GM12878 (cell line): ENCODE measurements around the gene TM9SF4. TPM values are rescaled to one million over a fixed set of nuclear protein-coding genes. Genes with fewer than 3 reads are reported as not detected.
A peak's percentile ranks its signal among the peaks of the same experiment; 100 is the strongest.

ENCODE experiments used
- ASH2L ChIP-seq: fragments of 300-600, 200-600 bp; sonication (generic); IDR thresholded peaks from 2 replicates; pipeline ENCODE4 v1.6.1; 2017; ENCODE audit warnings: low read depth, mild to moderate bottlenecking, borderline replicate concordance
- ATF2 ChIP-seq: IDR thresholded peaks from 2 replicates; pipeline ENCODE4 v1.6.1; 2012; ENCODE audit warnings: low read length, inconsistent platforms
- BCL3 ChIP-seq: IDR thresholded peaks from 2 replicates; pipeline ENCODE4 v1.6.1; 2011; ENCODE audit warnings: borderline replicate concordance, low read depth, mild to moderate bottlenecking, moderate library complexity, low read length; ENCODE audit not compliant: insufficient read depth, poor library complexity, severe bottlenecking
- CHD2 ChIP-seq: IDR thresholded peaks from 2 replicates; pipeline ENCODE4 v1.6.1; 2011; ENCODE audit warnings: low read depth, low read length, improper control_type of control experiment, borderline replicate concordance
- CREB1 ChIP-seq: IDR thresholded peaks from 2 replicates; pipeline ENCODE4 v1.6.1; 2012; ENCODE audit warnings: low read depth, mild to moderate bottlenecking, inconsistent platforms
- EED ChIP-seq: sonication (generic); IDR thresholded peaks from 2 replicates; pipeline ENCODE4 v1.6.1; 2016; ENCODE audit warnings: antibody characterized with exemption, low read depth
- EGR1 ChIP-seq, 2 experiments: IDR thresholded peaks; 1 replicate in 1 of 2; 2 replicates in 1 of 2; pipeline ENCODE4 v1.6.1; 2011 to 2012; ENCODE audit warnings: low read depth in 2 of 2, low read length in 2 of 2, borderline replicate concordance in 1 of 2, mild to moderate bottlenecking in 1 of 2, moderate library complexity in 1 of 2
- EP300 ChIP-seq, 2 experiments: fragments of 150-350 bp in 1 of 2; IDR thresholded peaks; 2 replicates each; pipeline ENCODE4 v1.6.1; 2011 to 2012; ENCODE audit warnings: low read depth in 2 of 2, low read length in 2 of 2, borderline replicate concordance in 1 of 2, improper control_type of control experiment in 1 of 2, inconsistent platforms in 1 of 2; ENCODE audit not compliant: control insufficient read depth in 1 of 2
- ETV6 ChIP-seq, 2 experiments: fragments of 450-650 bp in 1 of 2; IDR thresholded peaks in 1 of 2; conservative IDR thresholded peaks in 1 of 2; 2 replicates each; pipeline ENCODE4 v1.6.1; 2014; ENCODE audit warnings: antibody characterized with exemption in 1 of 2, borderline replicate concordance in 1 of 2, low read depth in 1 of 2, mild to moderate bottlenecking in 1 of 2, moderate library complexity in 1 of 2
- FOS ChIP-seq: IDR thresholded peaks from 3 replicates; pipeline ENCODE4 v1.6.1; 2011; ENCODE audit warnings: borderline replicate concordance; ENCODE audit not compliant: insufficient read length; ENCODE audit errors: extremely low read depth
- GATAD2B ChIP-seq: fragments of 450-650 bp; conservative IDR thresholded peaks from 2 replicates; pipeline ENCODE4 v1.6.1; 2017; ENCODE audit warnings: low read depth, mild to moderate bottlenecking, moderate library complexity
- IKZF1 ChIP-seq: fragments of 450-650 bp; conservative IDR thresholded peaks from 2 replicates; pipeline ENCODE4 v1.6.1; 2017; ENCODE audit warnings: antibody characterized with exemption, mild to moderate bottlenecking
- MEF2A ChIP-seq: IDR thresholded peaks from 2 replicates; pipeline ENCODE4 v1.6.1; 2011; ENCODE audit warnings: low read depth, mild to moderate bottlenecking, low read length, moderate library complexity; ENCODE audit not compliant: insufficient read depth
- NFIC ChIP-seq: IDR thresholded peaks from 2 replicates; pipeline ENCODE4 v1.6.1; 2012; ENCODE audit warnings: low read depth, mild to moderate bottlenecking, inconsistent platforms, low read length, moderate library complexity
- TCF12 ChIP-seq: IDR thresholded peaks from 2 replicates; pipeline ENCODE4 v1.6.1; 2011; ENCODE audit warnings: low read depth, mild to moderate bottlenecking, low read length
- polyA plus RNA-seq, 11 experiments: library from polyadenylated mRNA; depleted of rRNA in 4 of 11; unstranded in 6 of 11; stranded (reverse) in 5 of 11; fragments of >200 nt; fragmentation: Nextera tagmentation in 4 of 11; fragmentation: Illumina TruSeq in 1 of 11; extraction: Ambion mirVana in 4 of 11; extraction: Trizol in 1 of 11; gene quantifications; 1 replicate in 1 of 11; 2 replicates in 10 of 11; pipeline versions ENCODE4 v1.2.1 to v1.2.3, GENCODE V29; 2011 to 2016; ENCODE audit warnings: inconsistent platforms in 2 of 11, missing spikeins in 2 of 11, low read depth in 1 of 11
- total RNA-seq, 4 experiments: library from RNA; depleted of rRNA in 3 of 4; stranded (reverse); fragments of >200 nt in 3 of 4; fragmentation: Illumina TruSeq in 1 of 4; extraction: Trizol in 1 of 4; gene quantifications; 2 replicates each; pipeline versions ENCODE4 v1.2.1 to v1.2.3, GENCODE V29; 2013 to 2021
- TF ChIP-seq, protein P1 (sequence below): fragments of 450-650 bp; IDR thresholded peaks from 2 replicates; pipeline ENCODE4 v1.6.1; 2017; ENCODE audit warnings: mild to moderate bottlenecking, low read depth, inconsistent platforms; ENCODE audit not compliant: poor library complexity, severe bottlenecking
- TF ChIP-seq, protein P2 (sequence below): fragments of 450-650 bp; IDR thresholded peaks from 2 replicates; pipeline ENCODE4 v1.6.1; 2017; ENCODE audit warnings: mild to moderate bottlenecking

The TM9SF4 gene
- total and polyA plus RNA-seq, 10 of the 15 experiments (the other 5 are each of a cell fraction or from before 2014, with no cell fraction given), result 8.5 to 47.8 (median 24.3) TPM

GRCh38 chr20:32062776-32063170, 46.7 kb upstream of the TM9SF4 start (continued):
- TF ChIP-seq IKZF1 (peak; percentile 84), ASH2L (no peak), FOS (no peak), EP300 (IDR thresholded peaks at IDR 0.05; ENCODE audit: borderline replicate concordance in 1 of 2, control insufficient read depth in 1 of 2, low read depth in 2 of 2, low read length in 2 of 2) (0 out of 4 replicates have a peak, but pooled peaks of 1 of the 2 experiments have one; percentile 32), MEF2A (peak; percentile 50; the same call in 1 of the 2 replicates), EED (peak; percentile 81), CREB1 (no peak), GATAD2B (0 out of 2 replicates have a peak, but pooled peaks have one; percentile 29), EGR1 (IDR thresholded peaks at IDR 0.05; ENCODE audit: borderline replicate concordance in 1 of 2, low read depth in 2 of 2, low read length in 2 of 2) (peak in 1 of 2 experiments; percentile 45; a peak in 1 of 3 replicates), NFIC (peak; percentile 68; the same call in 1 of the 2 replicates), BCL3 (peak; percentile 70), ETV6 (conservative IDR thresholded peaks at IDR 0.05 in 1 of 2, IDR thresholded peaks at IDR 0.05 in 1 of 2; ENCODE audit: borderline replicate concordance in 1 of 2, low read depth in 1 of 2) (peak in 1 of 2 experiments; percentile 74; a peak in 2 of 4 replicates), ATF2 (peak; percentile 63; the same call in 1 of the 2 replicates), TCF12 (peak; percentile 21; the same call in 1 of the 2 replicates), CHD2 (peak; percentile 45; the same call in 1 of the 2 replicates)
- TF ChIP-seq, protein P1, sequence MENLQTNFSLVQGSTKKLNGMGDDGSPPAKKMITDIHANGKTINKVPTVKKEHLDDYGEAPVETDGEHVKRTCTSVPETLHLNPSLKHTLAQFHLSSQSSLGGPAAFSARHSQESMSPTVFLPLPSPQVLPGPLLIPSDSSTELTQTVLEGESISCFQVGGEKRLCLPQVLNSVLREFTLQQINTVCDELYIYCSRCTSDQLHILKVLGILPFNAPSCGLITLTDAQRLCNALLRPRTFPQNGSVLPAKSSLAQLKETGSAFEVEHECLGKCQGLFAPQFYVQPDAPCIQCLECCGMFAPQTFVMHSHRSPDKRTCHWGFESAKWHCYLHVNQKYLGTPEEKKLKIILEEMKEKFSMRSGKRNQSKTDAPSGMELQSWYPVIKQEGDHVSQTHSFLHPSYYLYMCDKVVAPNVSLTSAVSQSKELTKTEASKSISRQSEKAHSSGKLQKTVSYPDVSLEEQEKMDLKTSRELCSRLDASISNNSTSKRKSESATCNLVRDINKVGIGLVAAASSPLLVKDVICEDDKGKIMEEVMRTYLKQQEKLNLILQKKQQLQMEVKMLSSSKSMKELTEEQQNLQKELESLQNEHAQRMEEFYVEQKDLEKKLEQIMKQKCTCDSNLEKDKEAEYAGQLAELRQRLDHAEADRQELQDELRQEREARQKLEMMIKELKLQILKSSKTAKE, result peak; percentile 44
- TF ChIP-seq, protein P2, sequence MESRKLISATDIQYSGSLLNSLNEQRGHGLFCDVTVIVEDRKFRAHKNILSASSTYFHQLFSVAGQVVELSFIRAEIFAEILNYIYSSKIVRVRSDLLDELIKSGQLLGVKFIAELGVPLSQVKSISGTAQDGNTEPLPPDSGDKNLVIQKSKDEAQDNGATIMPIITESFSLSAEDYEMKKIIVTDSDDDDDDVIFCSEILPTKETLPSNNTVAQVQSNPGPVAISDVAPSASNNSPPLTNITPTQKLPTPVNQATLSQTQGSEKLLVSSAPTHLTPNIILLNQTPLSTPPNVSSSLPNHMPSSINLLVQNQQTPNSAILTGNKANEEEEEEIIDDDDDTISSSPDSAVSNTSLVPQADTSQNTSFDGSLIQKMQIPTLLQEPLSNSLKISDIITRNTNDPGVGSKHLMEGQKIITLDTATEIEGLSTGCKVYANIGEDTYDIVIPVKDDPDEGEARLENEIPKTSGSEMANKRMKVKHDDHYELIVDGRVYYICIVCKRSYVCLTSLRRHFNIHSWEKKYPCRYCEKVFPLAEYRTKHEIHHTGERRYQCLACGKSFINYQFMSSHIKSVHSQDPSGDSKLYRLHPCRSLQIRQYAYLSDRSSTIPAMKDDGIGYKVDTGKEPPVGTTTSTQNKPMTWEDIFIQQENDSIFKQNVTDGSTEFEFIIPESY, result no peak
